Activated gamma-delta T cell treated with anti-CD3 and anti-CD28 coated beads, Interleukin-2, amount 50 U/mL, for 16 hours (primary cell): ENCODE results near the gene FRMD3.

ENCODE experiments used
- DNase-seq: peaks from one replicate; pipeline ENCODE4 v3.0.0-alpha.2; 2020; ENCODE audit warnings: low read depth

Gene FRMD3

GRCh38 chr9:83334320-83334719, 203.9 kb downstream of the FRMD3 start:
- peak; percentile 45 for DNase-seq

GRCh38 chr9:83330207-83331196, 207.7 kb downstream of the FRMD3 start:
- DNase-seq = no peak

GRCh38 chr9:83327750-83328622, 210.2 kb downstream of the FRMD3 start:
- DNase-seq = no peak

- DNase-seq = no peak
Observed at GRCh38 chr9:83327323-83327722, 210.9 kb downstream of the FRMD3 start.

- DNase-seq = no peak
Observed at GRCh38 chr9:83323148-83323547, 215.1 kb downstream of the FRMD3 start.

GRCh38 chr9:83322438-83322837, 215.8 kb downstream of the FRMD3 start:
- DNase-seq = no peak

- DNase-seq = no peak
Observed at GRCh38 chr9:83317244-83317643, 221.0 kb downstream of the FRMD3 start.

GRCh38 chr9:83315649-83316048, 222.6 kb downstream of the FRMD3 start:
- no peak for DNase-seq

- DNase-seq = no peak
Observed at GRCh38 chr9:83313781-83314180, 224.4 kb downstream of the FRMD3 start.

- no peak for DNase-seq
Observed at GRCh38 chr9:83312537-83312936, 225.7 kb downstream of the FRMD3 start.

- no peak for DNase-seq
Observed at GRCh38 chr9:83307066-83307724, 231.0 kb downstream of the FRMD3 start.

GRCh38 chr9:83304686-83305085, 233.5 kb downstream of the FRMD3 start:
- DNase-seq = no peak

GRCh38 chr9:83299571-83299970, 238.6 kb downstream of the FRMD3 start:
- DNase-seq = no peak

- no peak for DNase-seq
Observed at GRCh38 chr9:83299094-83299493, 239.1 kb downstream of the FRMD3 start.

GRCh38 chr9:83296123-83296522, 242.1 kb downstream of the FRMD3 start:
- no peak for DNase-seq

- no peak for DNase-seq
Observed at GRCh38 chr9:83294816-83295215, 243.4 kb downstream of the FRMD3 start.

GRCh38 chr9:83291196-83291595, 247.0 kb downstream of the FRMD3 start:
- no peak for DNase-seq

- DNase-seq = no peak
Observed at GRCh38 chr9:83290692-83291091, 247.5 kb downstream of the FRMD3 start.

GRCh38 chr9:83287021-83287420, 251.2 kb downstream of the FRMD3 start:
- DNase-seq = no peak

GRCh38 chr9:83285445-83286225, 252.6 kb downstream of the FRMD3 start:
- no peak for DNase-seq

- DNase-seq = no peak
Observed at GRCh38 chr9:83284746-83285145, 253.5 kb downstream of the FRMD3 start.
